22Rv1 (cell line): ENCODE data around the gene TEX261.

ENCODE experiments used
- ZFX ChIP-seq: fragments of 450-650 bp; IDR thresholded peaks from 2 replicates; pipeline ENCODE4 v1.6.1; 2017; ENCODE audit warnings: antibody characterized with exemption, borderline replicate concordance
- TF ChIP-seq, protein P1 (sequence below): fragments of 450-650 bp; IDR thresholded peaks from 2 replicates; pipeline ENCODE4 v1.5.1; 2017; ENCODE audit warnings: mild to moderate bottlenecking

DNA sequence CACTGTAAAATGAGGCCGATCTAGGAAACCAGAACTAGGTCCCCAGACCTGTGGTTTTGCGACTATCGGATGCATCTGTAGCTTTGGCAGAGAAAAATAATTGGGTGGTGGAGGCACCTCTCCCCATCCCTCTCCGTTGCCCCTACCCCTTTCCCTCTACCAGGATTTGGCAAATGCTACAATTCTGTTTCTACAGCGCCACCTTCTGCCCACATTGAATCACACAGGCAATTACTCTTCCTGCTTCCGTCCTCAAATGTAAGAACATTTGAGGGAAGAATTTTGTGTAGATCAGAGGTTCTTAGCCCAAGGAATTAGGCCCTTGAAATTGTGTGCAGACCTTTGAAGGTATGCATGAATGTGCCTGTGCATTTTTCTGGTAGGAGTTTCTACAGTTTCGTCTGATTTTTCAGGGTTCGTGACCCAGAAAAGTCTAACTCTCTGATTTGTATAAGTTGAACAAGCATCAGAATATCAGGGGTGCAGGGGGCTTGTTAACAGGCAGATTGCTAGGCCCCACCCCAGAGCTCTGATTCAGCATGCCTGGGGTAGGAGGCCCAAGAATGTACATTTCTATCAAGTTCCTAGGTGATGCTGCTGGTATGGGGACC, 47.7 kb downstream of the TEX261 start:
- TF ChIP-seq, protein P1, sequence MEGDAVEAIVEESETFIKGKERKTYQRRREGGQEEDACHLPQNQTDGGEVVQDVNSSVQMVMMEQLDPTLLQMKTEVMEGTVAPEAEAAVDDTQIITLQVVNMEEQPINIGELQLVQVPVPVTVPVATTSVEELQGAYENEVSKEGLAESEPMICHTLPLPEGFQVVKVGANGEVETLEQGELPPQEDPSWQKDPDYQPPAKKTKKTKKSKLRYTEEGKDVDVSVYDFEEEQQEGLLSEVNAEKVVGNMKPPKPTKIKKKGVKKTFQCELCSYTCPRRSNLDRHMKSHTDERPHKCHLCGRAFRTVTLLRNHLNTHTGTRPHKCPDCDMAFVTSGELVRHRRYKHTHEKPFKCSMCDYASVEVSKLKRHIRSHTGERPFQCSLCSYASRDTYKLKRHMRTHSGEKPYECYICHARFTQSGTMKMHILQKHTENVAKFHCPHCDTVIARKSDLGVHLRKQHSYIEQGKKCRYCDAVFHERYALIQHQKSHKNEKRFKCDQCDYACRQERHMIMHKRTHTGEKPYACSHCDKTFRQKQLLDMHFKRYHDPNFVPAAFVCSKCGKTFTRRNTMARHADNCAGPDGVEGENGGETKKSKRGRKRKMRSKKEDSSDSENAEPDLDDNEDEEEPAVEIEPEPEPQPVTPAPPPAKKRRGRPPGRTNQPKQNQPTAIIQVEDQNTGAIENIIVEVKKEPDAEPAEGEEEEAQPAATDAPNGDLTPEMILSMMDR, result peak; percentile 85
- no peak for TF ChIP-seq ZFX
